GM18498 (cell line): ENCODE results near the gene PIEZO2.
"Not testable (repeated sequence)": the region's sequence is repeated elsewhere in the genome, so short reads cannot be mapped to it uniquely, and the experiment has no call there.

Source experiments
- ATAC-seq: cut with Tn5 transposase; IDR thresholded peaks from one replicate; pipeline ENCODE4 v1.9.1; 2021; ENCODE audit warnings: mild to moderate bottlenecking, moderate library complexity; ENCODE audit not compliant: unreplicated experiment

Gene PIEZO2

DNA sequence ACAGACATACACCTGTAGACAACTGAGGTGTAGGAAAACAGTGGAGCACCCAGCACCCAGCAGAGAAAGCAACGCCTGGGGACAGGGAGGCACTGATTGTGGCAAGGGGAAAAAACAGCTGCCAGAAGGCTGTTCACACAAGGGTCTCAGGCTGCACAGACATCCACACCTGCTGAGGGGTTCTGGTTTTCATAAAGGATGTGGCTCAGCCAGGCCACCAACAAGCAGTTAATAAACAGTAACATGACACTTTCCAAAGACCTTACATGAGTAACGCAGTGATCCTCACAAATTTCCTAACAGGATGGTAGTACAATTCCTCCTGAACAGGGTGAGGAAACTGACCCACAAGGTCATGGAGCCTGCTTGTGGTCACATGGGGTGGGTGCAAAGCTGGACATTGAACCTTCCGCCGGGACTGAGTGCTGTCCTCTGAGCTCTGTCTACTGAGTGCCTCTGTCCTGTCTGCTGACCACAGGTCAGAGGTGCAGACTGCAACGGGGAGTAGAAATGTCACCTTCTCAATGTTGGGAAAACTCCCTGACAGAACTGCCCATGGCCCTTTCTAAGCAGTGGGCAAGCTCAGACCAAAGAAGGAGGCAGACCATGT is 506.3 kb downstream of the PIEZO2 start:
- not testable (repeated sequence) for ATAC-seq

DNA sequence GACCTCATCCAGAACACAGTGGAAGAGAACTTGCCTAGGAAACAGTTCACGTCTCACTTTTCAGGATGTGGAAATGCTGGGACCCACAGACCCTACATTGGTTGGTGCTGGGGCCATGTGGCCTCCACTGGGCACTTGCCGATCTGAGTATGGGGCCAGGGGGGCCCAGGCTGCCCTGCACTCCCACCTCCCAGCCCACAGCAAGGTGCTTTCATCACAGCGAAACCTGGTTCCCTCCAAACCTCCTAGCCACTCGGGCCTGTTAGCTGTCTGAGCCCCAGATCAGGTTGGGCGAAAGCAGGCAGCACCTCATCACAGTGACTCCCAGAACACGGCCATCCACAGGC is 510.9 kb downstream of the PIEZO2 start:
- not testable (repeated sequence) for ATAC-seq

DNA sequence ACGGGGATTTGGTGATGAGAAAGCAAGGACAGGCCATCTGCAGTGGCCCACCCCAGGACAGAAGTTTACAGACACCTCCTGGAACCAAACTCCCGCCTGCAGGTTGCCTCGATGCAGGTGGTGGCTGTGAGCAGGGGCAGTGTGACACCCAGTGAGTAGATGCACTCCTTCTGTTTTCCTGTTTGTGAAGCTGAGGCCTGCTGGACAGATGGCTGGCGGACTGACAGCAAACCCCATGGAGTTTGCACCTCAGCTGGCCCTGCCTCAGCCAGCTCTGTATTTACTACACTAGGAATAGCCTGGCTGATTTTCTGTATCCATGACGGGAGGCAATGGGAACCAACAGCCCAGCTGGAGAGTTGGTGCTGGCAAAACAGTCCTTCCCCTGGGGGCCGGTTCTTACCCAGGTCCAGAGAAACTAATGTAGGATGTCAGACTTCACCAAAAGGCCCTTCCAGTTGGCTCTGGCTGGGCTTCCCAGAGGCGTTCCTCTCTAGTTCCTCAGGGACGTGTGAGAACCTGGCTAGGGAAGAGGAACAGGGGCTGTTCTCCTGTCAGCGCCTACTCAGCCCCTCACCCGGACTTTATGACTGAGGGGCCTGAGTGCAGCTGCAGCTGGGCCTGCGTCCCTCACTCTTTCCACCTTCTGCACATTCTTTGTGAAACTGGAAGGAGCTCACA is 511.4 kb downstream of the PIEZO2 start:
- not testable (repeated sequence) for ATAC-seq

GRCh38 chr18:10629076-10629475 is 520.3 kb downstream of the PIEZO2 start:
- peak; percentile 98 for ATAC-seq

- not testable (repeated sequence) for ATAC-seq
These were observed 522.7 kb downstream of the PIEZO2 start for GRCh38 chr18:10626606-10627213.

DNA sequence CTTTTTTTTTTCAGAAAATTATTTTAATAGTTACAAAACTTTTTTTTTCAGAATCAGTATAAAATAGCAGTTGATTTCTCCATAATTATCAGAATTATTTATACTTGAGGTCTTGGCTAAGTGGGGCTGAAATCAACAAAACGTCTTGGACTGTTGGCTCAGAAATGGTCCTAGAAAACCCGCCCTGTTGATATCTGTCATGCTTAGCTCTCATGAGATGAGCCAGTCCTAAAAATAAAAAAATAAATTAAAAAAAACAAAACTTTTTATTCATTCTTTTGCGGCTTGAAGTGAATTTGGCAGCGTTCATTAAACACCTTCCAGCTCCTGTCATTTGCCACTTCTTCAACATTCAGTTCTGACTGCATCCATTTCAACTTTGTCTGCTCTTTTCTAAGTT is 525.8 kb downstream of the PIEZO2 start:
- ATAC-seq: not testable (repeated sequence)

DNA sequence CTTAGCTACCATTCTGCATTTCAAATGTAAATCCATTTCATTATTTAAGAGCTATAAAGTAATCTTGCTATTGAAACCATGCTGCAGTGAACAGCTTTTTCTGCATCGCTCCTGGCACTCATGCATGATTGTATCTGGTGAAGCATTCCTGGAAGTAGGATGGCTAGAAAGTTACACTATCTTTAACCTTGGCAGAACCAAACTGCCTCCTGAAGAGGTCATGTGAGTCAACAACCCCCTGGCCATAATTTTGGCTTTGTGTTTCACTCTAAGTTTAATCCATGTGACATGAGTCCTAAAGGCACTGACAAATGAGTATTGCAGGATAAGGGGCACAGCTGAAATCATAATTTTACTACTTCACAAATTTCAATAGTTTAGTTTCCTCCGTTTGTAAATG is 526.4 kb downstream of the PIEZO2 start:
- not testable (repeated sequence) for ATAC-seq

DNA sequence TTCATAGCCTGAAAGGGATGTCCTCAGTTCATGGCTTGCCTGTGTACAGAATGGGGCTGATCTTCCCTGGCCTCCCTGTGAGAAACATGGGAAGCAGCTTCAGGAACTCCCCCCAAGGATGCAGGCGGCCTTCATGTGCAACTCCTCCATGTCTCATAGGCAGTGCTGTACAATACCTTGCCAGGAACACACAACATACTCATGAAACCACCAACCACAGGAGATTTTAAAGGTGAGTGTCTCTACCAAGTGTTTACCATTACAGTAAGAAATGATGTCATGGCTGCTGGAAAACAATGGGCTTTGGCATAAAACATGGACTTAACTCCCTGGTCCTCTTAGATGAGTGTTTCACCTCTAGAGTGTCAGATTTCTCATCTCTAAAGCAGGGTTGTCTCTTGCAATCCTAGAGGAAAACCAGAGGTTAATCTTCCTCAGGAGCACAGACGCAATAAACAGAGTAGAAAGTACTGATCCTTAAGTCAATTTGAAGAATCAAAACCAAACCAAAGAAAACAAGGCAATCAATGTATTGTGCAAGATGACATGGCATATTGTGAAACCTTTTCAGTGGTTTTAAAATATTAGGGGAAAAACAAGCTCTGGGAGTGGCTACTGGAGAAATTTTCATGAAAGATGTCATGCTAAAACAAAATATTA is 528.6 kb downstream of the PIEZO2 start:
- ATAC-seq: not testable (repeated sequence)
